Activated CD8-positive, alpha-beta memory T cell treated with anti-CD3 and anti-CD28 coated beads for 36 hours (primary cell): Measurements from ENCODE around the gene LENEP. TPM values are rescaled to one million over a fixed set of nuclear protein-coding genes. Genes with fewer than 3 reads are reported as not detected.

ENCODE experiments used
- CTCF ChIA-PET: fragments of 350-600 bp; sonication (Branson Sonifier 250); formaldehyde crosslinking; loops from one replicate; lab custom pipeline; 2021; ENCODE audit warnings: antibody characterized with exemption; lab: Charles Lee
- POLR2A ChIA-PET: fragments of 350-600 bp; sonication (Branson Sonifier 250); formaldehyde crosslinking; loops from one replicate; lab custom pipeline; 2021; ENCODE audit warnings: antibody characterized with exemption; lab: Charles Lee
- total RNA-seq, 2 experiments: library from RNA; stranded (reverse); gene quantifications; one replicate each; pipeline ENCODE4 v1.2.3, GENCODE V29; 2021

LENEP gene
- total RNA-seq, 2 experiments from 2014 or later = 0.61 TPM; not detected in 1

- ChIA-PET CTCF (interaction anchor here (0.7 to 10.0 kb wide), 12 partner anchors 8 to 84 kb away, joined by 3 to 115 read pairs (median 4); partner anchors contain the start of genes PBXIP1, PMVK and PYGO2), POLR2A (interaction anchor here (0.6 to 2.1 kb wide), 5 partner anchors 39 to 84 kb away, joined by 3 to 8 read pairs (median 4); partner anchors contain the start of genes PMVK and PYGO2)
Measured at GRCh38 chr1:155000726-155001424, 7.5 kb downstream of the LENEP start.

- ChIA-PET POLR2A (interaction anchor here (0.6 to 0.7 kb wide), 2 partner anchors 47 to 65 kb away, joined by 3 to 4 read pairs; partner anchors contain the start of gene PMVK), CTCF (interaction anchor here (0.7 to 10.0 kb wide), 7 partner anchors 9 to 84 kb away, joined by 3 to 115 read pairs (median 3); partner anchors contain the start of genes PMVK and PYGO2)
Measured at GRCh38 chr1:155001425-155001674, 8.0 kb downstream of the LENEP start.

- ChIA-PET POLR2A (interaction anchor here (0.6 to 0.7 kb wide), 2 partner anchors 47 to 66 kb away, joined by 3 to 4 read pairs; partner anchors contain the start of gene PMVK), CTCF (interaction anchor here (0.7 to 10.0 kb wide), 7 partner anchors 9 to 83 kb away, joined by 3 to 115 read pairs (median 3); partner anchors contain the start of genes PMVK and PYGO2)
Measured at GRCh38 chr1:155001675-155002463, 8.5 kb downstream of the LENEP start.

GRCh38 chr1:155002464-155003226, 9.3 kb downstream of the LENEP start, which contains the start of gene ZBTB7B:
Gene ZBTB7B, plus strand, starts transcription at chr1:155002802. Its CDS starts 11,859 bp downstream, at chr1:155014661.
- ChIA-PET CTCF (interaction anchor here (1.2 to 10.0 kb wide), 3 partner anchors 12 to 48 kb away, joined by 4 to 115 read pairs (median 6); partner anchors contain the start of genes ADAM15 and PBXIP1), POLR2A (no interaction called here)

DNA sequence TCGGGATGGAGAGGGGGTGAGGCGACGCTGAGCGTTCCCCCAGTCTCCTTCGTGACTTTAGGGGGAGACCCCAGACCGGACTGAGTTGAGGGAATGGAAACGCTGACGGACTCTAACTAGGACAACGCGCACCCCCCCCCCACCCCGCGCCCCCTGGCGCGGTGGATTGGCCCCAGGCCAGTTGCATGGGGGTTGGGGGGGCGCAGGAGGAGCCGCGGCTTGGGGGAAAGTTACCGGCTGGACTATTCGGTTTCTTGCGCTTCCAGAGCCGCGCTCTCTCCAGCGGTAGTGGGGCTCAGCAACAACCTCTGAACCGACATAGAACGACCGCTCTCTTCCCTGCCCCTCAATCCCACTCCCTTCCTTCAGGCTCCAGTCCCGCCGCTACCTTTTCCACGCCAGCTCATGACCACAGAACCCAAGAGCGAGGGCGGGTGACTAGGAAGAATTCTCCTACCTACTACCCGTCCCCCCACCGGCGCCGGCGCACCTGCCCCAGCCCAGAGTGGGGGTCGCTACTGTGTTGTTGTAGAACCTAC, 9.9 kb downstream of the LENEP start:
- CTCF ChIA-PET = interaction anchor here (1.2 to 10.0 kb wide), 4 partner anchors 12 to 247 kb away, joined by 3 to 115 read pairs (median 5); partner anchors contain the start of genes ADAM15 and PBXIP1
- POLR2A ChIA-PET = interaction anchor here (0.6 to 0.8 kb wide), 3 partner anchors 9 to 59 kb away, joined by 3 to 5 read pairs (median 3); partner anchors contain the start of gene ADAM15

- CTCF ChIA-PET = interaction anchor here (0.6 to 10.0 kb wide), 5 partner anchors 11 to 558 kb away, joined by 3 to 115 read pairs (median 4); partner anchors contain the start of genes ADAM15 and PBXIP1
- POLR2A ChIA-PET = interaction anchor here (0.6 to 0.8 kb wide), 3 partner anchors 9 to 60 kb away, joined by 3 to 5 read pairs (median 3); partner anchors contain the start of gene ADAM15
Measured at GRCh38 chr1:155003766-155004351, 10.5 kb downstream of the LENEP start.

DNA sequence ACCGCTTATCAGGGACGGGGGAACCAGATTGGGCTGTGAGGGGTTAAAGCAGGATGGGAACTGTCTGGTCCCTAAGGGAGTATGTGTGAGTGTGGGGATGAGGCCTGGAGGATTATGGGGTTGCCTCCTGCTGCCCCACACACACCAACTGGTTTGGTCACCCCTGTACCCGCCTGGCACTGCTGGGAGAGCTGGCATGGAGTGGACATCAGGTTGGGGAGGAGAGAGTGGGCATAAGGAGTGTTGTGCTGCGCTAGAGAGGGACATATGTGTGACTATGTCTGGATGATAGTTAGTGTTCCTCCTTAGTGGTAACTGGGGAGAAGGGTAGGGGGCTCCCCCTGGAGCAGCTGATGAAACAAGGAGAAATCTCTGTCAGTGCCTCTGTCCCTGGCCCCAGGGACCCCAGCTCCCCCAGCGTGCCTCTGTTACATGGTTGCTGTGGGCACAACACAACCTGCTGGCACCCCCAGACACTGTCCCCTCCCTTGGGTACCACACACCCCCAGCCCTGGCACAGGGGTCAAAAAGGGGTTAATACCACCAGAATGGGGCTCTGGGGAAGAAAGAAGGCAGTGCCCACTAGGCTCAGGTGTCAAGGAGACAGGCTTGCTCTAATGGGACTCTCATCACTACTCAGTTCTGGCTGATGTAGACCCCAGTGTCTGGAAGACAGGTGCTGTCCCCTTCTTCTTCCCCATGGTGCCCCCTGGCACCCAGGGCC, 11.1 kb downstream of the LENEP start:
- POLR2A ChIA-PET = no interaction called here
- CTCF ChIA-PET = interaction anchor here (1.2 to 10.0 kb wide), 4 partner anchors 11 to 246 kb away, joined by 3 to 115 read pairs (median 5); partner anchors contain the start of genes ADAM15 and PBXIP1

GRCh38 chr1:155005076-155006011, 12.0 kb downstream of the LENEP start:
- CTCF ChIA-PET = interaction anchor here (1.8 to 10.0 kb wide), 2 partner anchors 10 to 11 kb away, joined by 11 to 115 read pairs; no protein-coding TSS in a partner anchor
- POLR2A ChIA-PET = no interaction called here

DNA sequence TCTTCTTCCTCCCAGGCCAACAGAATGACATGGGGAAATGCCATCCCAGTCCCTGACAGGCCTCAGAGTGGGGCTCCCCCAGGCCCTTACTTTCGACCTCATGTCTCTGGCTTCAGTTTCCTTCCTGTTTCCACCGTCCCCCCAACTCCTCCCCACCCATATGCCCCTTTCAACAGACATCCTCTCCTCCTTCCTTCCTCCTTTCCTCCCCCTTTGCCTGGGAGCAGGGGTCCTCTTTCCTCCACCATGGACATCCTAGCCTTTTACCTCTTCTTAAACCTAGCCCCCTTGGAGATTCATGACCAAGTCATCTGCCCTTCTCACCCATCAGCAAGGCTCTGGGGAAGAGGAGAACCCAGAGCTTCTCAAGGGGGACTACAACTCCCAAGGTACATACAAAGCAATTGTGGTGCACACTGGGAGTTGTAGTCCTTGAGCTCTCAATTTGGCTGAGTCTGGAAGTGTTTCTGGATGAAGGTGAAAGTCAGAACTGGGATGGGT, 13.3 kb downstream of the LENEP start:
- POLR2A ChIA-PET = interaction anchor here (0.7 to 1.1 kb wide), 2 partner anchors 10 to 70 kb away, joined by 3 to 8 read pairs; partner anchors contain the start of gene PMVK

GRCh38 chr1:155007251-155007828, 14.0 kb downstream of the LENEP start:
- POLR2A ChIA-PET = interaction anchor here (0.7 to 1.1 kb wide), 2 partner anchors 10 to 71 kb away, joined by 3 to 8 read pairs; partner anchors contain the start of gene PMVK

More for the DNA sequence above, 13.3 kb downstream of the LENEP start:
- CTCF ChIA-PET = interaction anchor here (1.8 kb wide), 1 partner anchor 10 kb away, joined by 11 read pairs; no protein-coding TSS in a partner anchor

DNA sequence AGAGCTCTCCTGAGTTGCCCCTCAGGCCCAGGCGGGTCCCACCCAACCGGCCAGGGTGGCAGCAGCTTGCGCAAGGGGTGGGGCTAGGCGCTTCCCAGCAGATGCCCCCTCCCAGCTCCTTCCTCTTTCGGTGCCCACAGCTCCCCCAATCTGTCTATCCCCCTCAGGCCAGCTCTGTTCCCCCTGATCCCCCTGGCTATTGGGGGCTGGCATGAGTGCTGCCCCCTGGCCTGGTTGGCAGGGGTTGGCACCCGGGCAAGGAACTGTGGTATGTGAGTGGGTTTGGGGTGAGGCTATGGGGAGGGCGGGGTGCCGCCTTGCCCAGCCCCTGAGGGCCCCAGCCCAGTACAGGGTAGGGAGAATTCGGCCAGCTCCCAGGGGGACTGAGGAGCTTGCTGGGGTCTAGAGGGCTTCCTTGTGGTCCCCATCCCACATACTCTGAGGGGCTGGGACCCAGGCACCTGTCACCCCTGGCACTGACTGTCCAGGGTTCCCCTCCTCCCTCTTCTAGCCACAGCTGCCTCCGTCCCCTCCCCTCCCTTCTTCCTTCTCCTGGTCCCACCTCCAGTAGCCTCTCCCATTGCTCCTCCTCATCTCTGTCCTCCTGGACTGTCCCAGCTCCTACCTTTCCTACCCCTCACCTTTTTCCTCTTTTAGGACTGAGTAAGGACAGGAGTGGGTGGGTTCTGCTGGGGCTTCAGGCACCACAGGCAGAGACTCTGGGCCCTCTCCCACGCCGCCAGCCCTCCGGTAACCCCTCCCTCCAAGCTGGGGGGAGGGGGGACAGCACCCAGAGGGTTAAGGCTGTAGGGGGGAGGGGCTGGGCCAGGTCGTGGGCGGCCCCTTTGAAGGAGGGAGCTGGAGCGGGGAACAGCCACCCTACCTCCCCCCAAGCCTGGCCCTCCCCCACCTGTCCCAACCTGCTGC, 14.9 kb downstream of the LENEP start:
- CTCF ChIA-PET = interaction anchor here (1.8 to 1.9 kb wide), 2 partner anchors 9 kb away, joined by 8 to 12 read pairs; no protein-coding TSS in a partner anchor
- POLR2A ChIA-PET = interaction anchor here (0.5 kb wide), 1 partner anchor 57 kb away, joined by 6 read pairs; no protein-coding TSS in a partner anchor

More at GRCh38 chr1:155007251-155007828, 14.0 kb downstream of the LENEP start:
- CTCF ChIA-PET = interaction anchor here (1.8 to 1.9 kb wide), 3 partner anchors 8 to 10 kb away, joined by 8 to 12 read pairs (median 11); no protein-coding TSS in a partner anchor

DNA sequence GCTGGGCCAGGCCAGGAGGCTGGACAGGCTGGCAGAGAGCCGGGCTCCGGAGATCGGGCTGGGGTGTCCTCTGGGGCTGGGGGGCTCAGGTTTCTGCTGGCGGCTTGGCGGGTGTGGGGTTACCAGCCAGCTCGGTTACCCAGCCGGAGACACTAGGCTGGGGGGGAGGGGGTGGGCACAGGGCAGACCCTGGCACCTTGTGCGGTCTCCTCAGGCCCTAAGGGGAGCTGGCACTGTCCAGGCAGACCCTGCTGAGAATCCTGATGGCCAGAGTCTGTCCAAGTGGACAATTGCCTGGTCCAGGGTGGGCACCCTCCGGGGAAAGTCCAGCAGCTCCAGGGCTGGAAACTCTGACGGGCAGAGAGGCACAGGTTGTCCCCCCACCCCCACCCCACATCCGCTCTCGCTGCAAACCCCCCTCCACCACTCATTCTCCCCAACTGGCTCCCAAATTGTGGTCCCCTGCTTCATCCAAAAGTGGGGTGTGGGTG, 15.9 kb downstream of the LENEP start:
- ChIA-PET CTCF (interaction anchor here (1.8 to 1.9 kb wide), 2 partner anchors 8 to 10 kb away, joined by 8 to 12 read pairs; no protein-coding TSS in a partner anchor), POLR2A (no interaction called here)

DNA sequence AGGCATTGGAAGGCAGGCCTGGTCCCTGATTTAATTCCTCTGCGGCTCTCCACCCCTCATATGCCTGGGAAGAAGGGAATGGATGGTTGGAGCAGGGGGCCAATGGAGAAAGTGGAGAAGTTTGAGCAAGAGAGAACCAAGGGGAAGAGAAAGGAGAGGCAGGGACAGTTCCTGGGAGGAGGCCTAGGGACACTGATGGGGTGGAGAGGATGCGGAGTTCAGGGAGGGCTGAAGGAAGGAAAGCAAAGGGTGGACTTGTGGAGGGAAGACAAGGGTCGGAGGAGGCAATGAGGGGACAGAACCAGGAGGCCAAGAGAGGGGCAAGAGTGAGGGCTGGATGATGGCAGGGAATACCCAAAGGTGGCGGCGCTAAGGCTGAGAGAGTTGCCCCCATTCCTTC, 16.4 kb downstream of the LENEP start:
- POLR2A ChIA-PET = no interaction called here

More for the DNA sequence above, 16.4 kb downstream of the LENEP start:
- CTCF ChIA-PET = interaction anchor here (1.1 to 1.5 kb wide), 3 partner anchors 8 to 76 kb away, joined by 3 to 8 read pairs (median 6); no protein-coding TSS in a partner anchor
